H1 (cell line): Measurements from ENCODE around the gene SYNGR3. TPM values are rescaled to one million over a fixed set of nuclear protein-coding genes. Genes with fewer than 3 reads are reported as not detected.
"Not testable (repeated sequence)": the region's sequence is repeated elsewhere in the genome, so short reads cannot be mapped to it uniquely, and the experiment has no call there.

Experiments
- CTCF ChIA-PET: fragments of 300-600 bp; sonication (Branson Sonifier 250); formaldehyde crosslinking; loops from one replicate; lab custom pipeline; 2021; ENCODE audit not compliant: partially characterized antibody; lab: Charles Lee
- POLR2A ChIA-PET: fragments of 300-600 bp; sonication (Branson Sonifier 250); formaldehyde crosslinking; loops from one replicate; lab custom pipeline; 2021; ENCODE audit warnings: inconsistent platforms; ENCODE audit not compliant: partially characterized antibody; lab: Charles Lee
- DNase-seq, 2 experiments: peaks; one replicate each; pipeline versions ENCODE4 v3.0.0 to v3.0.0-alpha.2; 2010 to 2022; ENCODE audit warnings: low spot score in 2 of 2, low read depth in 1 of 2, mixed read lengths in 1 of 2
- FAIRE-seq: peaks from 2 replicates; lab custom pipeline; 2011; peaks lifted over from hg19 to GRCh38; lab: Jason Lieb, UNC
- H2AFZ ChIP-seq: 2 replicates; pipeline ENCODE4 v1.8.1; 2012; ENCODE audit warnings: low read length, inconsistent platforms
- H2AK5ac ChIP-seq: 2 replicates; pipeline ENCODE4 v1.6.1; 2013; ENCODE audit warnings: low read depth, low read length
- H2BK120ac ChIP-seq: replicated peaks from 2 replicates; pipeline ENCODE3; 2013; ENCODE audit warnings: low read depth, low read length, inconsistent platforms
- H2BK12ac ChIP-seq: 2 replicates; pipeline ENCODE4 v1.6.1; 2013; ENCODE audit warnings: low read depth, low read length
- H2BK15ac ChIP-seq: 2 replicates; pipeline ENCODE4 v1.6.1; 2013; ENCODE audit warnings: low read length
- H2BK20ac ChIP-seq: 2 replicates; pipeline ENCODE4 v1.6.1; 2013; ENCODE audit warnings: low read length
- H2BK5ac ChIP-seq: 2 replicates; pipeline ENCODE4 v1.6.1; 2013; ENCODE audit warnings: low read depth, low read length
- H3K14ac ChIP-seq: 2 replicates; pipeline ENCODE4 v1.6.1; 2013; ENCODE audit warnings: inconsistent platforms; ENCODE audit not compliant: insufficient read length
- H3K18ac ChIP-seq: 2 replicates; pipeline ENCODE4 v1.6.1; 2013; ENCODE audit warnings: low read length; ENCODE audit errors: extremely low read depth
- H3K23ac ChIP-seq: 2 replicates; pipeline ENCODE4 v1.6.1; 2013; ENCODE audit warnings: inconsistent platforms; ENCODE audit not compliant: insufficient read length
- H3K23me2 ChIP-seq: 2 replicates; pipeline ENCODE4 v1.6.1; 2013; ENCODE audit warnings: low read depth, low read length
- H3K27ac ChIP-seq: 2 replicates; pipeline ENCODE4 v1.6.1; 2011; ENCODE audit warnings: low read depth, low read length, inconsistent platforms
- H3K27me3 ChIP-seq, 4 experiments: replicated peaks in 1 of 4; 1 replicate in 1 of 4; 2 replicates in 3 of 4; pipeline versions ENCODE4 v1.6.1 to v1.8.1; 2011 to 2013; ENCODE audit warnings: low read length in 3 of 4, mild to moderate bottlenecking in 3 of 4, inconsistent platforms in 2 of 4, mixed read lengths in 2 of 4, moderate library complexity in 1 of 4; ENCODE audit not compliant: control insufficient read depth in 3 of 4, insufficient read depth in 3 of 4; ENCODE audit errors: extremely low read depth in 1 of 4
- H3K36me3 ChIP-seq, 4 experiments: 2 replicates each; pipeline versions ENCODE4 v1.6.1 to v1.8.1; 2011 to 2013; ENCODE audit warnings: mild to moderate bottlenecking in 4 of 4, low read length in 3 of 4, moderate library complexity in 2 of 4, control low read depth in 1 of 4, inconsistent platforms in 1 of 4; ENCODE audit not compliant: insufficient read depth in 4 of 4, control insufficient read depth in 2 of 4
- H3K4ac ChIP-seq: replicated peaks from 2 replicates; pipeline ENCODE3; 2013; ENCODE audit warnings: low read length, low read depth, mixed read lengths, inconsistent platforms; ENCODE audit not compliant: insufficient read length
- H3K4me1 ChIP-seq, 4 experiments: replicated peaks in 1 of 4; 1 replicate in 1 of 4; 2 replicates in 3 of 4; pipeline versions ENCODE4 v1.6.1 to v1.8.1; 2011 to 2013; ENCODE audit warnings: low read length in 3 of 4, inconsistent platforms in 2 of 4, mixed read lengths in 1 of 4; ENCODE audit not compliant: insufficient read depth in 4 of 4, control insufficient read depth in 3 of 4
- H3K4me2 ChIP-seq, 2 experiments: 2 replicates each; pipeline versions ENCODE4 v1.6.1 to v1.8.1; 2011 to 2013; ENCODE audit warnings: low read depth in 2 of 2, low read length in 2 of 2, control low read depth in 1 of 2, inconsistent platforms in 1 of 2, mild to moderate bottlenecking in 1 of 2; ENCODE audit not compliant: insufficient read depth in 1 of 2
- H3K4me3 ChIP-seq, 4 experiments: fragments of 200-600, 300-600 bp in 1 of 4; sonication (generic), shearing (Covaris generic), sonication (Bioruptor Twin) in 1 of 4; 2 replicates each; pipeline versions ENCODE4 v1.5.1 to v1.8.1; 2011 to 2016; ENCODE audit warnings: low read length in 4 of 4, low read depth in 3 of 4, control low read depth in 2 of 4, inconsistent platforms in 2 of 4, mild to moderate bottlenecking in 2 of 4, mixed read lengths in 1 of 4, moderate library complexity in 1 of 4; ENCODE audit not compliant: insufficient read depth in 2 of 4; ENCODE audit errors: extremely low read depth in 1 of 4
- H3K56ac ChIP-seq: replicated peaks from 2 replicates; pipeline ENCODE3; 2013; ENCODE audit warnings: low read depth, mild to moderate bottlenecking, mixed read lengths, low read length, inconsistent platforms; ENCODE audit not compliant: insufficient read length
- H3K79me1 ChIP-seq: 2 replicates; pipeline ENCODE4 v1.6.1; 2013; ENCODE audit warnings: low read depth, low read length, control low read depth
- H3K79me2 ChIP-seq, 2 experiments: 2 replicates each; pipeline versions ENCODE4 v1.6.1 to v1.8.1; 2012 to 2013; ENCODE audit warnings: low read length in 2 of 2, mild to moderate bottlenecking in 2 of 2, inconsistent platforms in 1 of 2; ENCODE audit not compliant: insufficient read depth in 2 of 2, control insufficient read depth in 1 of 2
- H3K9ac ChIP-seq, 4 experiments: replicated peaks in 1 of 4; 1 replicate in 1 of 4; 2 replicates in 3 of 4; pipeline versions ENCODE4 v1.6.1 to v1.8.1; 2011 to 2013; ENCODE audit warnings: low read depth in 3 of 4, low read length in 3 of 4, control low read depth in 2 of 4, mild to moderate bottlenecking in 2 of 4, moderate library complexity in 2 of 4, inconsistent platforms in 1 of 4; ENCODE audit errors: extremely low read depth in 1 of 4
- H3K9me3 ChIP-seq, 2 experiments: 2 replicates each; pipeline versions ENCODE4 v1.6.1 to v1.8.1; 2012 to 2013; ENCODE audit warnings: mild to moderate bottlenecking in 2 of 2, moderate library complexity in 2 of 2, control low read depth in 1 of 2, inconsistent platforms in 1 of 2, low read depth in 1 of 2, low read length in 1 of 2, mixed read lengths in 1 of 2; ENCODE audit not compliant: insufficient read depth in 2 of 2
- H4K20me1 ChIP-seq, 2 experiments: replicated peaks in 1 of 2; 2 replicates each; pipeline versions ENCODE3 to v1.8.1; 2011 to 2013; ENCODE audit warnings: inconsistent platforms in 2 of 2, low read length in 2 of 2, mild to moderate bottlenecking in 1 of 2; ENCODE audit not compliant: insufficient read depth in 2 of 2, control insufficient read depth in 1 of 2
- H4K5ac ChIP-seq: 2 replicates; pipeline ENCODE4 v1.6.1; 2013; ENCODE audit warnings: low read length, low read depth, mixed read lengths, inconsistent platforms; ENCODE audit not compliant: insufficient read length
- H4K8ac ChIP-seq: 2 replicates; pipeline ENCODE4 v1.8.0; 2013; ENCODE audit warnings: mild to moderate bottlenecking, moderate library complexity, low read length, inconsistent platforms; ENCODE audit not compliant: insufficient read depth; ENCODE audit errors: extremely low read depth
- H4K91ac ChIP-seq: replicated peaks from 2 replicates; pipeline ENCODE3; 2013; ENCODE audit warnings: low read length, mixed read lengths, inconsistent platforms; ENCODE audit not compliant: insufficient read length
- WGBS, 2 experiments: shearing (Covaris generic) in 1 of 2; methylation state at CpG; one replicate each; pipeline versions ENCODE4 v1.1.6 to v1.1.7; 2013 to 2015; ENCODE audit warnings: low lambda C conversion rate in 2 of 2, mixed read lengths in 2 of 2, inconsistent platforms in 1 of 2, low coverage in 1 of 2, missing lambda C conversion rate in 1 of 2; ENCODE audit not compliant: insufficient replicate concordance in 2 of 2, insufficient coverage in 1 of 2, insufficient read length in 1 of 2; ENCODE audit errors: extremely low coverage in 1 of 2, missing lambda C conversion rate in 1 of 2; 5-methylcytosine and 5-hydroxymethylcytosine counted together
- polyA plus RNA-seq, 7 experiments: library from polyadenylated mRNA; depleted of rRNA in 3 of 7; stranded (reverse) in 5 of 7; unstranded in 2 of 7; fragments of >200 nt in 5 of 7; fragments of 200-250 nt in 2 of 7; gene quantifications; 1 replicate in 5 of 7; 2 replicates in 1 of 7; 4 replicates in 1 of 7; pipeline versions ENCODE4 v1.2.1 to v1.2.3, GENCODE V29; 2011 to 2013; ENCODE audit warnings: missing spikeins in 2 of 7, mixed read lengths in 2 of 7
- total RNA-seq: library from RNA; stranded (reverse); fragmentation: NEBNext Ultra II Directional; extraction: Animal tissue kit (Norgen Biotek cat#: 25700); gene quantifications from 2 replicates; pipeline ENCODE4 v1.2.1, GENCODE V29; 2021

The SYNGR3 gene
- total and polyA plus RNA-seq, 2 of the 8 experiments (the other 6 are each of a cell fraction or from before 2014, with no cell fraction given): 36.2 to 49.9 TPM

GRCh38 chr16:2033909-2034695 is 44.3 kb downstream of the SYNGR3 start:
- H3K56ac ChIP-seq, H3K4me2 ChIP-seq, H4K5ac ChIP-seq, H3K36me3 ChIP-seq, H3K79me1 ChIP-seq, H3K4me1 ChIP-seq, H3K27ac ChIP-seq, H4K8ac ChIP-seq, H3K9ac ChIP-seq, H2BK12ac ChIP-seq, H3K9me3 ChIP-seq, H4K20me1 ChIP-seq, H2BK5ac ChIP-seq, H2BK15ac ChIP-seq, H2AFZ ChIP-seq, H3K79me2 ChIP-seq, H4K91ac ChIP-seq, H2BK20ac ChIP-seq, H3K23me2 ChIP-seq, H3K27me3 ChIP-seq, FAIRE-seq, H2AK5ac ChIP-seq, H3K4me3 ChIP-seq, H3K23ac ChIP-seq, H3K4ac ChIP-seq, H3K18ac ChIP-seq, H3K14ac ChIP-seq, H2BK120ac ChIP-seq, DNase-seq: not testable (repeated sequence)
- whole genome bisulfite sequencing, 2 experiments: 86% methylated on average over 11 of the region's 32 CpGs; no CpG with 5 or more reads in 1 of the 2 experiments
- ChIA-PET CTCF (interaction anchor here (1.0 to 2.3 kb wide), 4 partner anchors 12 to 19 kb away, joined by 3 to 16 read pairs (median 3); no protein-coding TSS in a partner anchor), POLR2A (interaction anchor here (0.6 to 2.4 kb wide), 4 partner anchors 7 to 51 kb away, joined by 3 to 9 read pairs (median 3); no protein-coding TSS in a partner anchor)
